ENCODE results near the gene CHRM4.

Gene CHRM4

GRCh38 chr11:46391578-46392420 lies at the start of gene CHRM4:
Gene CHRM4 (minus strand): TSS chr11:46391776. CDS start chr11:46386557, 5,219 bp downstream.
- DNase-seq = peak; percentile 80

GRCh38 chr11:46438211-46438610 lies 46.6 kb upstream of the CHRM4 start:
- DNase-seq = no peak

- DNase-seq = no peak
Measured at GRCh38 chr11:46437122-46437689, 45.6 kb upstream of the CHRM4 start.

GRCh38 chr11:46436113-46436512 lies 44.5 kb upstream of the CHRM4 start:
- DNase-seq = no peak

- no peak for DNase-seq
Measured at GRCh38 chr11:46435679-46436078, 44.1 kb upstream of the CHRM4 start.

- DNase-seq = no peak
Measured at GRCh38 chr11:46431211-46431610, 39.6 kb upstream of the CHRM4 start.

GRCh38 chr11:46429717-46430116 lies 38.1 kb upstream of the CHRM4 start:
- DNase-seq = no peak

GRCh38 chr11:46427364-46427763 lies 35.8 kb upstream of the CHRM4 start:
- DNase-seq = no peak

- no peak for DNase-seq
Measured at GRCh38 chr11:46426233-46426991, 34.8 kb upstream of the CHRM4 start.

- no peak for DNase-seq
Measured at GRCh38 chr11:46422588-46422987, 31.0 kb upstream of the CHRM4 start.

- DNase-seq = no peak
Measured at GRCh38 chr11:46421257-46421880, 29.8 kb upstream of the CHRM4 start.

GRCh38 chr11:46420513-46420912 lies 28.9 kb upstream of the CHRM4 start:
- no peak for DNase-seq

GRCh38 chr11:46418751-46419150 lies 27.2 kb upstream of the CHRM4 start:
- DNase-seq = no peak

GRCh38 chr11:46417711-46418110 lies 26.1 kb upstream of the CHRM4 start:
- no peak for DNase-seq

GRCh38 chr11:46414879-46415278 lies 23.3 kb upstream of the CHRM4 start:
- no peak for DNase-seq

GRCh38 chr11:46414466-46414796 lies 22.9 kb upstream of the CHRM4 start:
- no peak for DNase-seq

GRCh38 chr11:46413760-46414465 lies 22.3 kb upstream of the CHRM4 start:
- DNase-seq = no peak

GRCh38 chr11:46410021-46410420 lies 18.4 kb upstream of the CHRM4 start:
- no peak for DNase-seq

- no peak for DNase-seq
Measured at GRCh38 chr11:46408407-46408986, 16.9 kb upstream of the CHRM4 start.

- no peak for DNase-seq
Measured at GRCh38 chr11:46407635-46408034, 16.1 kb upstream of the CHRM4 start.

GRCh38 chr11:46404476-46405017 lies 13.0 kb upstream of the CHRM4 start:
- DNase-seq = no peak

All from OCI-M1 (cell line).